Neutrophil (primary cell): ENCODE results near the gene TMEM106C.

Source experiments
- H3K27ac ChIP-seq: fragments of 200-600 bp; sonication (generic); 2 replicates; pipeline ENCODE4 v1.5.1; 2016; ENCODE audit warnings: mild to moderate bottlenecking, moderate library complexity
- H3K27me3 ChIP-seq: fragments of 200-600 bp; sonication (generic); 2 replicates; pipeline ENCODE4 v1.6.0; 2016; ENCODE audit warnings: mild to moderate bottlenecking
- H3K36me3 ChIP-seq: fragments of 200-600 bp; sonication (generic); 2 replicates; pipeline ENCODE4 v1.5.1; 2017
- H3K4me1 ChIP-seq, 2 experiments: fragments of 200-600 bp in 1 of 2; sonication (generic) in 1 of 2; 1 replicate in 1 of 2; 2 replicates in 1 of 2; pipeline versions ENCODE4 v1.5.1 to v1.6.1; 2013 to 2016; ENCODE audit warnings: low read depth in 1 of 2, low read length in 1 of 2, mild to moderate bottlenecking in 1 of 2, moderate library complexity in 1 of 2; ENCODE audit not compliant: control insufficient read depth in 1 of 2, insufficient read depth in 1 of 2
- H3K4me3 ChIP-seq, 2 experiments: fragments of 200-600 bp in 1 of 2; sonication (generic) in 1 of 2; 1 replicate in 1 of 2; 2 replicates in 1 of 2; pipeline ENCODE4 v1.5.1; 2013 to 2016; ENCODE audit warnings: low read depth in 1 of 2, low read length in 1 of 2, mild to moderate bottlenecking in 1 of 2, moderate library complexity in 1 of 2
- H3K9me3 ChIP-seq: fragments of 200-600 bp; sonication (generic); 2 replicates; pipeline ENCODE4 v1.5.1; 2016
- CTCF ChIP-seq: fragments of 200-600 bp; sonication (generic); IDR thresholded peaks from 2 replicates; pipeline ENCODE4 v1.5.1; 2016; ENCODE audit warnings: antibody characterized with exemption

TMEM106C gene

GRCh38 chr12:47977772-47978597, 14.6 kb downstream of the TMEM106C start:
- no peaks in the 10 kb centered on the region for H3K36me3 ChIP-seq
- no peaks in the 10 kb centered on the region for H3K27me3 ChIP-seq
- no peak for TF ChIP-seq CTCF
- no peaks in the 10 kb centered on the region for H3K4me1 ChIP-seq
- H3K27ac ChIP-seq, result no peak overlapping the region
- no peaks in the 10 kb centered on the region for H3K9me3 ChIP-seq
- H3K4me3 ChIP-seq, result no peak overlapping the region

GRCh38 chr12:47978598-47978873, 15.1 kb downstream of the TMEM106C start:
- Histone ChIP-seq H3K27ac (no peak overlapping the region), H3K36me3 (no peaks in the 10 kb centered on the region), H3K4me3 (no peak overlapping the region), H3K27me3 (no peaks in the 10 kb centered on the region), H3K4me1 (no peaks in the 10 kb centered on the region), H3K9me3 (no peaks in the 10 kb centered on the region)
- no peak for TF ChIP-seq CTCF

GRCh38 chr12:47979166-47979565, 15.8 kb downstream of the TMEM106C start:
- Histone ChIP-seq H3K9me3 (no peaks in the 10 kb centered on the region), H3K27me3 (no peaks in the 10 kb centered on the region), H3K27ac (no peak overlapping the region), H3K4me1 (no peaks in the 10 kb centered on the region), H3K4me3 (no peak overlapping the region), H3K36me3 (no peaks in the 10 kb centered on the region)
- no peak for TF ChIP-seq CTCF

GRCh38 chr12:47979686-47980085, 16.3 kb downstream of the TMEM106C start:
- Histone ChIP-seq H3K4me3 (no peak overlapping the region), H3K36me3 (no peaks in the 10 kb centered on the region), H3K4me1 (no peaks in the 10 kb centered on the region), H3K27me3 (no peaks in the 10 kb centered on the region), H3K9me3 (no peaks in the 10 kb centered on the region), H3K27ac (no peak overlapping the region)
- no peak for TF ChIP-seq CTCF

DNA sequence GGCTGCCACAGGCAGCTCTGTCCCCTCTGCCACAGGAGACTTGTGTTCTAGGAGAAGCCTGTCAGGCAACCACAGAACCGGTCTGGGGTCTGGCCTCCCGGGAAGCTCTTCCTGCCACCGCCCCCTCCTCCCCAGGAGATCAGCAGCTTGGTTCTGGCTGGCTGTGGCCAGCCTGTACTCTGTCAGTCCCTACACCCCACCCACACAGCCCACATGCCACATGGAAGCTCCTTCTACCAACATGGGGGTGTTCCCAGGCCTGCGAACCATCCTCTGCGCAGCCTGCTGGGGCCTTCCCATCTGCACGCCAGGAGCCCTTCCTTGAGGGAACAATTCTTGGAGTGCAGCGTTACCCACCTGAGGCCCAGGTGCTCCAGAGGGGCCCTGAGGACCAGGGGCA, 16.8 kb downstream of the TMEM106C start:
- Histone ChIP-seq H3K27ac (no peak overlapping the region), H3K36me3 (no peaks in the 10 kb centered on the region), H3K4me1 (no peaks in the 10 kb centered on the region), H3K9me3 (no peaks in the 10 kb centered on the region), H3K27me3 (no peaks in the 10 kb centered on the region), H3K4me3 (no peak overlapping the region)
- no peak for TF ChIP-seq CTCF
